Measurements from ENCODE around the gene CHST13.
"Not testable (repeated sequence)": the region's sequence is repeated elsewhere in the genome, so short reads cannot be mapped to it uniquely, and the experiment has no call there.

The CHST13 gene

DNA sequence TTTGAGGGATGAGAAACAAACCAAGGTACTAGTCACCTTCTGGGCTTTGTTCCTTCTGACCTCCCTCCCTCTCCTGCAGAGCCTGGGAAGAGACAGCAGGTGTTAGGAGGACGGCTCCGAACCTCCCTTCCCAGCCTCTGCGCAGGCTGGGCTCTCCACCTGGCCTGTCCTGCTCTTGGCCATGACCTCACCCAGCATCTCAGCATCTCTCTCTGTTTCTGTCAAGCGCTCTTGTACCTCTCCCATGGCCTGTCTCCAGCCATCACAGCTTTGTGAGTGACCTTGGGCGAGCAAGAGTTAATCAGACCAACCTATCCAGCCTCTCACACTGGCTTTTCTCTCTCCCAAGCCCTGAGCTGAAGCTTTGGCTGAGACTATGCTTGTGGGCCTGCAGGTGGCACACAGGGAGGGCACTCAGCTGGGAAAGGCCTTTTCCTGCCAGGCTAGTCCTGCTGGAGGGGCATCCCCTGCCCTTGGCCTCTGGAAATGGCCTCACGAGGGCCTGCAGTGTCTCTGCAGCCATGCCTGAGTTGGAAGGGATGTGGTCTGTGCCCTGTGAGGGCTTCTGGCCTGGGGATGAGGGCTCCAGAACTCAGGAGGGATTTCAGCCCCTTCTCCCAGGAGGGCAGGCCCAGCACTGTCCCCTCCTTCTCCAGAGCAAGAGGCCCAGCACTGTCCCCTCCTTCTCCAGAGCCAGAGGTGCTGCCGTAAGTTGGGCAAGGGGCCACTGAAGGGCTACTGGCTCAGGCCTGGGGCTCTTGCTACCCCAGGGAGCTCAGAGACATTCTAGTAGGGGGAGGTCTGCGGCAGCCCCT, 2.1 kb downstream of the CHST13 start:
- no peak for DNase-seq (ENCODE audit: low read depth in 2 of 2)

GRCh38 chr3:126526668-126527005, 2.7 kb downstream of the CHST13 start:
- no peak for DNase-seq (ENCODE audit: low read depth in 2 of 2)

DNA sequence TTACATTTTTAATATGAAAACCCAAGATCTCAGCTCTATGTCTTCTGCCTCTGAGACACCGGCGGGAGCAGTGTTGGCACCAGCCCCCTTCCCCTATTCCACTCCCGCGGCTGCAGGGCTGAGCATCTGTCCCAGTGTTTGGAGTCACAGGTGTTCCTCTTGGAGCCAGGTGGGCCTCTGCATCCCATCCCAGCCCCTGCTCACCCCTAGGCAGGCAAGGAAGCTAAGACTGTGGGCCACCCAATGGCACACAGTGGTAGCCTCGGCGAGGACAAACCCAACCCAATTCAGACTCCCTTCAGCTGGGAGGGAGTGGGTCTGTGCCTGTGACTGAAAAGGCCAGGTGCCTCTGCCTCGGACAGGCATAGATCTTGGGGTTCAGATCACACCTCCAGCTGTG, 3.1 kb downstream of the CHST13 start:
- DNase-seq (ENCODE audit: low read depth in 2 of 2) = no peak

DNA sequence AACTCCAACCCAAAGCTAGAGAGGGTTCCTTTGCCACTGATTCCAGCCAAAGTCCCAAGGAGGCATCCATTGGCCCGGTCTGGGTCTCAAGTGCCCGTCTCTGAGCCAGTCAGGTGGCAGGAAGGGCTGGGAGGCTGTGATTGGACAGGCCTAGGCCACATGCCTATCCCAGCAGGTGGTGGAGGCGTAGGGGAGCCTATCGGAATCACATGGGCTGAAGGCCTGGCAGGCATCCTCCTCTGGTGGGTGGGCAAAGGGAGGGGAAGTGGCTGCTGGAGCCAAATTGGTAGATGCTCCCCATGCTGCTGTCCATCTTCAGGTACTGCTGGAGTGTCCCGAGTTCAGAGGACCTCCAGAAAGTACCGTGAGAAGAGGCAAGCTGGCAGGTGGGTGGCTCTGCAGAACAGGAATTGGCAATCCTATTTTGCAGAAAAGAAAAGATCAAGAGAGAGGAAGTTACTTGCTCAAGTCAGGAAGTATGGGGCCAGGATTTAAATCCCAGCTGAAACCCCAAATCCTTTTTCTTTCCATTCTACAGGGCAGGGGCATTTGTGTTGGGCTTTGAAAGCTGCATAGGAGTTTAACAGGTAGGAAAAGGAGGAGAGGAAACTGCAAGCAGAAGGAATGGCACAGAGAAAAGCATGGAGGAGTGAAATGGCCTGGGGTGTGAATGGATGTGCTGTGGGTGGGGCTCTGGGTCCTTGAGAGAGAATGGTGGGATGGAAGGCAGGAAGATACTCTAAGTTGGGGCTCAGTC, 3.7 kb downstream of the CHST13 start:
- DNase-seq (ENCODE audit: low read depth in 2 of 2) = no peak

GRCh38 chr3:126528419-126528799, 4.5 kb downstream of the CHST13 start:
- no peak for DNase-seq (ENCODE audit: low read depth in 2 of 2)

DNA sequence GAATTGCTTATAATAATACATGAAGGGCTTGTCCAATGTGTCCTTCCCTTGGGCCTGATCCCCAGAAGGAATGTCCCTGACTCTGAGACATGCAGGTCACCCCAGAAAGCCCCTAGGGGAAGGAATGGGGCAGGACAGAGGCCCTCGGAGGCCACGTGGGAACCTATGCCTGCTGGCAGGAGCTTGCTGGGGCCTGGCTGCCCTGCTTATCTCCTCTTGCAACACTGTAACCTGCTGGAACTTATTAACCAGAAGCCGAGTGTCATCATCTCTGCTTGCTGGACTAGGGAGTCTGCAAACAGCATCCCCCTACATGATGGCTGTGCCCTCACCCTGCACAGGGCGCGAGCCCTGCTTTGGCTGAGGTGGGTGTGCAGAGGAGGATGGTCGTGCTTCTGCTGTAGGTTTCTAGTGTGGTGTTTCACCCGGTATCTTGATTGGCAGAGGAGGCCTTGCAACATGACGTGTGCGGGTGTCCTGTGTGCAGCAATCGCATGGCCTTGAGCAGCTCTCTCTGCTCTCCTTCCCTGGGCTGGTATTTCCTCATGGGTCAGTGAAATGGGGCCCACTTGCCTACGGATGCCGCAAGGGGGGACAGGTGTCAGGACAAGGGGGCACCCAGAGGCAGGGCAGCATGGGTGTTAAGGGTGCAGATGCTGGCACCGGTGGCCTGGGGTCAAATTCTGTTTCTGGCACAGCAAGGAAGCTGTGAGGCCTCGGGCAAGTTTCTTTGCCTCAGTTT, 5.0 kb downstream of the CHST13 start:
- DNase-seq (ENCODE audit: low read depth in 2 of 2) = no peak

DNA sequence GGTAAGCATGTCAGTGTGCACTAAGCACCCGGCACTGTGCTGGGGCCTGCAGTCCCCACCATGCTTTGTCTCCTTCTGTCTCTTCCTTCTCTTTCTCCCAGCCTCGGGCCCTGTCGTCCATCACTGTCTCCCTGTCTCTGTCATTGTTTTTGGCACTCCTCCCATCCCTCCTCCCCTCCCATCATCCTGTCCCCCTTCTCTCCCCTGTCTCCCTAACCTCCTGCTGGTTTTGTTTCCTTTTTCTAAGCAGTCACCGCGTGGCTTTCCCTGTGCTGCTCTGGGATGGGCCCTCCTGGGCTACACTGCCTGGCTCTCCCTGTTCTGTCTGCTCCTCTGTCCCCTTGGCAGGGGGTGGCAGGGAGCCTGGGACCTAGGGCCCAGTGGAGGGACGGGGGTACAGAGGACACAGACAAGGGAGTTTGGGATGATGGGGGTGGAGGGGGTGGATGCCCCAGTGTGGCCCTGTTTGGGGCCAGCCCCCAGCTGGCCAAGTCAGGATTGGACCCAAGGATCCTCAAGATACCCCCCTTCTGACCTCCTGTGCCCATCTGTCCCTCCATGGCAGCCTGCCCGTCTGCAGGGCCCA, 5.7 kb downstream of the CHST13 start:
- no peak for DNase-seq (ENCODE audit: low read depth in 2 of 2)

DNA sequence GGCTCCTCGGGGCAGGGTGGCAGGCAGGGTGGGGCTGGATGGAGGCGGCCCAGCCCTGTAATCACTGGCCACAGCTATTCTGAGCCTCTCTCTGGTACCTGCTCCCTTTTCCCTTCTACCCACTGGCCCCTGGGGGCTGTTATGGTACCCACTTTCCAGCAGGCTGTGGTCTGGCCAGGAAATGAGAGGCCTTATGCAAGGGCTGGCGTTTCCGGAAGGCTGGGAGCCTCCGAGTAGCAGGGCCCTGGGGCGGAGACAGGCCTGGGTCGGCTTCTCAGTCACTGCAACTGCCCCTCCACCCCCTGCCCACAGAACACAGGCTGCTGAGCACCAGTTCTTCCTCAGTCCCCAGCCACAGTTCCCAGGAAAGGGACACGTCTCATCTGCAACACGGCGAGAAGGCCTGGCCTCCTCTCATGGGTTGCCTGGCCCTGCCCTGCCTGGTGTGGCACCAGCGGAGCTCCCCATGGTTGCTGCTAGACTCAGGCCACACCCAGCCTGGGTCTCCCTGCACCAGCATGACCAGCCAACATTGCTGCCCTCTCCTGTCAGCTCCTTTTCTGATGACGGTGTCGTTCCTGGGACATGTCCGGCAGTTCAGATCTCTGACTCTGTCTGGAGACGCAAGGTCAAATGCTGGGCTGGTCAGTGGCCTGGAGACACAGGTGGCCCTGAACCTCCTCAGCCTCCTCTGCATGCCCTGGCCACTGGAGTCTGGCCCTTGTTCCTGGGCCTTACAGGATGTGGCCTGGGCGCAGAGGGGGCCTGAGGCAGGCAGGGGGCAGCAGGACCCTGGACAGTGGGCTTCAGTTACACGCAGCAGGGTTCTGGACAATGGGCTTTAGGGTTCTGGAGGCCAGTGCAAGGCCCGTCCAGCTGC, 6.5 kb downstream of the CHST13 start:
- DNase-seq (ENCODE audit: low read depth in 2 of 2) = no peak

GRCh38 chr3:126531051-126531330, 7.0 kb downstream of the CHST13 start:
- no peak for DNase-seq (ENCODE audit: low read depth in 2 of 2)

- DNase-seq (ENCODE audit: low read depth in 2 of 2) = no peak
These were observed 9.6 kb downstream of the CHST13 start for GRCh38 chr3:126533506-126533905.

DNA sequence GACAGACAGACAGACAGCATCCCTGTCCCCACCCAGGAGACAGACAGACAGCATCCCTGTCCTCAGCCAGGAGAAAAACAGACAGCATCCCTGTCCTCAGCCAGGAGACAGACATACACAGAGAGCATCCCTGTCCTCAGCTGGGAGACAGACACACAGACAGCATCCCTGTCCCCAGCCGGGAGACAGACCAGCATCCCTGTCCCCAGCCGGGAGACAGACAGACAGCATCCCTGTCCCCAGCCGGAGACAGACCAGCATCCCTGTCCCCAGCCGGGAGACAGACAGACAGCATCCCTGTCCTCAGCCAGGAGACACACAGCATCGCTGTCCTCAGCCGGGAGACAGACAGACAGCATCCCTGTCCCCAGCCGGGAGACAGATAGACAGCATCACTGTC, 10.8 kb downstream of the CHST13 start:
- not testable (repeated sequence) for DNase-seq (ENCODE audit: low read depth in 2 of 2)

GRCh38 chr3:126535636-126536035, 11.7 kb downstream of the CHST13 start:
- DNase-seq (ENCODE audit: low read depth in 2 of 2) = no peak

GRCh38 chr3:126536126-126536525, 12.2 kb downstream of the CHST13 start:
- DNase-seq (ENCODE audit: low read depth in 2 of 2) = no peak

GRCh38 chr3:126537116-126537729, 13.3 kb downstream of the CHST13 start:
- DNase-seq (ENCODE audit: low read depth in 2 of 2) = no peak

GRCh38 chr3:126537730-126538281, 13.9 kb downstream of the CHST13 start:
- DNase-seq (ENCODE audit: low read depth in 2 of 2) = no peak

DNA sequence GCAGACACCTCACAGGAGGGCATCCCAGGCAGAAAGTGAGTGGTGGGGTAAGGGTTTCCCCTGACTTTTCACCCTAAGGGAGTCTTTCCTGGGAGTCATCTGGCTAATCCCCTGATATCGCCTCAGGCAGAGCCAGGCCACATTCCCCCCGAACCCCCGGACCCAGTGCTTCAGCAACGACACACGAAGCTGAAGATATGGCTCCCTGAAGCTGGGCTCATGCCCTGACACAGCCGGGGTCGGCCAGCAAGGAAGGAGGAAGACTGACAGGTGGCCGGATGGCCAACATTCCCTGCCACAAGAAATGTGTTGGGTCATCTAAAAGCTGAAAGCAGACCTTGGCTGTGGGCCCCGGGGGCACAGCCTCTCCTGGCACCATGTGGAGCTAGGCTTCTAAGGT, 14.4 kb downstream of the CHST13 start:
- no peak for DNase-seq (ENCODE audit: low read depth in 2 of 2)

- DNase-seq (ENCODE audit: low read depth in 2 of 2) = no peak
These were observed 15.0 kb downstream of the CHST13 start for GRCh38 chr3:126538966-126539365.

DNA sequence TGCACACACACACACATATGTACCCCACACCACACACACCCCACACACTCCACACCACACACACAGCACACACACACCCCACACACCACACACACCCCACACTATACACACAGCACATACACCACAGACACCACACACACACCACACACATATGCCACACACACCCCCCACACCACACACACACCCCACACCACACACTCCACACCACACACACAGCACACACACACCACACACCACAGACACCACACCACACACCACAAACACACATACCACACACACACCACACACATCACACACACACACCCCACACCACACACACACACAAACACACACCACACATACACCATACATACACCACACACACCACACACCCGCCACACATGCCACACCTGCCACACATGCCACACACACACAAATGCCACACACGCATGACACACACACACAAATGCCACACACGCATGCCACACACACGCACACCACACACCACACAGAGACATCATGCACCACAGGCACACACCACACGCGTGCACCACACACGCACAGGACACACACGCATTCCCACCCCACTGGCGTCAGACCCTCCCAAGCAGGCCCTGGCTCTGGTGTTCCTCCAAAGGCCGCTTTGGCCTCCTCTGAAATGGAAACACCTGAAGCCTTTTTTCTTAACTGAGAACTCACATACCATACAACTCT, 15.7 kb downstream of the CHST13 start:
- DNase-seq (ENCODE audit: low read depth in 2 of 2) = no peak

- no peak for DNase-seq (ENCODE audit: low read depth in 2 of 2)
These were observed 16.4 kb downstream of the CHST13 start for GRCh38 chr3:126540342-126540849.
